ENCODE data around the gene MBLAC1. TPM values are rescaled to one million over a fixed set of nuclear protein-coding genes. Genes with fewer than 3 reads are reported as not detected.

MBLAC1 gene
- total and polyA plus RNA-seq, 2 of the 4 experiments (the other 2 are of a cell fraction), result 0.72 to 1.4 TPM

- peaks cover 13% of the 10 kb centered on the region for H3K36me3 ChIP-seq (ENCODE audit: control insufficient read depth, insufficient read depth, low read length)
- H3K79me1 ChIP-seq (ENCODE audit: low read depth in 1 of 2, low read length in 2 of 2), result peaks cover 16 to 22% of the 10 kb centered on the region in 2 experiments
- POLR2A ChIA-PET (ENCODE audit: unreplicated experiment), result interaction anchor here (0.9 kb wide), 1 partner anchor 8 kb away, joined by 4 read pairs; the partner anchor contains the start of gene GAL3ST4
- no peak overlapping the region for H2BK15ac ChIP-seq (ENCODE audit: low read depth, low read length)
- TF ChIP-seq RFX5 (IDR thresholded peaks at IDR 0.05; ENCODE audit: low read depth, low read length) (no peak), ELK1 (IDR thresholded peaks at IDR 0.05; ENCODE audit: borderline replicate concordance, low read depth, low read length) (no peak), FOS (IDR thresholded peaks at IDR 0.05; ENCODE audit: low read depth, low read length) (no peak), CHD1 (IDR thresholded peaks at IDR 0.05; ENCODE audit: low read depth, low read length) (no peak), MXI1 (IDR thresholded peaks at IDR 0.05; ENCODE audit: borderline replicate concordance, low read depth, low read length) (no peak), CEBPB (IDR thresholded peaks at IDR 0.05; ENCODE audit: low read depth, low read length) (no peak), MAZ (IDR thresholded peaks at IDR 0.05; ENCODE audit: borderline replicate concordance, low read depth, low read length) (no peak), NFE2L2 (IDR thresholded peaks at IDR 0.05; ENCODE audit: low read depth, low read length) (no peak), CTCF (conservative IDR thresholded peaks at IDR 0.05; ENCODE audit: low read depth, low read length) (no peak), SMC3 (IDR thresholded peaks at IDR 0.05; ENCODE audit: low read depth, low read length) (no peak), MAFK (IDR thresholded peaks at IDR 0.05; ENCODE audit: low read depth, low read length) (no peak), POLR2A (IDR thresholded peaks at IDR 0.05; ENCODE audit: low read depth, low read length) (no peak)
- peaks cover 5% of the 10 kb centered on the region for H3K4me1 ChIP-seq (ENCODE audit: control insufficient read depth, insufficient read depth, low read length)
- intact Hi-C loops (cut with micrococcal nuclease) (no loop called here), dilution Hi-C loops (cut with HindIII; ENCODE audit: low sequenced_read_pairs, unreplicated experiment) (no loop called here), in situ Hi-C loops (cut with MboI; ENCODE audit: low sequenced_read_pairs) (no loop called here)
- H3K4ac ChIP-seq (ENCODE audit: low read depth, low read length), result peak overlapping the region; percentile 64
- no peak overlapping the region for H3K18ac ChIP-seq (ENCODE audit: low read depth, low read length)
- 0 out of 2 replicates have a peak, but pooled peaks cover 2% of the 10 kb centered on the region for H3K9me1 ChIP-seq (ENCODE audit: insufficient read depth, low read length)
- H2BK120ac ChIP-seq (ENCODE audit: low read depth, low read length), result no peak overlapping the region
- DNase-seq, result no peak
- peak overlapping the region; percentile 68 for H3K9ac ChIP-seq (ENCODE audit: low read depth, low read length)
- no peak overlapping the region for H4K91ac ChIP-seq (ENCODE audit: insufficient read depth, low read depth, low read length)
- H2AK9ac ChIP-seq (replicated peaks; ENCODE audit: low read depth, low read length, poor library complexity), result peak overlapping the region; percentile 88
- 0% methylated on average over 1 of the region's 14 CpGs; no CpG with 5 or more reads in 1 of the 2 experiments for WGBS, 2 experiments (ENCODE audit: extremely low coverage in 2 of 2, insufficient read length in 1 of 2)
- no peak overlapping the region for H3K14ac ChIP-seq (replicated peaks; ENCODE audit: low read depth, low read length)
- peak overlapping the region; percentile 61 for H3K4me2 ChIP-seq (ENCODE audit: low read depth, low read length)
- no peak overlapping the region for H4K8ac ChIP-seq (ENCODE audit: low read depth in 2 of 2, low read length in 2 of 2)
- no peak overlapping the region for H4K5ac ChIP-seq (ENCODE audit: low read depth, low read length)
- H4K20me1 ChIP-seq (ENCODE audit: insufficient read depth, low read length), result no peaks in the 10 kb centered on the region
- no peak for ATAC-seq (ENCODE audit: low read depth)
- no peaks in the 10 kb centered on the region for H3K9me3 ChIP-seq (ENCODE audit: control insufficient read depth, insufficient read depth, low read length)
- peak overlapping the region; percentile 69 for H3K4me3 ChIP-seq (ENCODE audit: insufficient read depth, low read depth, low read length)
- H2BK20ac ChIP-seq (ENCODE audit: low read depth, low read length), result no peak overlapping the region
- BruUV-seq (replicated peaks), result no TSS peak
- no peak overlapping the region for H2AK5ac ChIP-seq (ENCODE audit: low read depth, low read length)
- no peak overlapping the region; the same call in 1 of the 2 replicates for H3K27ac ChIP-seq (ENCODE audit: insufficient read depth, low read length)
- 0 out of 2 replicates have a peak overlapping the region, but pooled peaks have one; percentile 18 for H3K23ac ChIP-seq (ENCODE audit: low read depth, low read length)
- no peak overlapping the region for H2BK5ac ChIP-seq (ENCODE audit: low read depth, low read length, poor library complexity, severe bottlenecking)
- peak overlapping the region; percentile 74; the same call in 1 of the 2 replicates for H3K56ac ChIP-seq (ENCODE audit: extremely low read depth, insufficient read depth, low read length)
- H3K27me3 ChIP-seq (ENCODE audit: control insufficient read depth, insufficient read depth, low read length), result no peaks in the 10 kb centered on the region
- H2AFZ ChIP-seq (replicated peaks; ENCODE audit: low read length, poor library complexity), result peak overlapping the region; percentile 96
- CTCF ChIA-PET, result interaction anchor here (1.3 kb wide), 1 partner anchor 8 kb away, joined by 5 read pairs; the partner anchor contains the start of gene GAL3ST4
These were observed 49.6 kb downstream of the MBLAC1 start for GRCh38 chr7:100176096-100177044.
